ENCODE measurements around the gene NRF1.

The NRF1 gene

DNA sequence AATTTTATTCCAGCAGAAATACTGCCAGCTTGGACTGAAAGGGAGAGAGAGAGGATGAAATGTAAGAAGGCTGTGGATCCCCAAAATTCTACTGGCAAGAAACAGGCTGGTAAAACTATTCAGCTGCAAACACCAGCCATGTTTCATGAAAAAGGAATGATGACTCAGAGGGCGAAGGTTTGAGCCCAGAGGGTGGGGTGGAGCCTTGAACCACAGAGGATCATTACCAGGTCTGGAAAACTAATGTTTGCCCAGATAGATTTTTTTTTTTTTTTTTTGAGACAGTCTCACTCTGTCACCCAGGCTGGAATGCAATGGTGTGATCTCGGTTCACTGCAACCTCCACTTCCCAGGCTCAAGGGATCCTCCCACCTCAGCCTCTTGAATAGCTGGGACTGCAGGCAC lies 41.7 kb upstream of the NRF1 start:
- TF ChIP-seq POLR2AphosphoS5 (IDR thresholded peaks at IDR 0.05; ENCODE audit: low read depth, low read length) (no peak), TAF1 (IDR thresholded peaks at IDR 0.05; ENCODE audit: borderline replicate concordance, insufficient read depth, low read length) (no peak), SIN3A (IDR thresholded peaks at IDR 0.05; ENCODE audit: borderline replicate concordance, insufficient read depth, low read length) (no peak), FOXP2 (optimal IDR thresholded peaks at IDR 0.05; ENCODE audit: borderline replicate concordance, extremely low read depth, extremely low read length, insufficient read depth) (no peak)
- TF ChIP-seq, protein P1, sequence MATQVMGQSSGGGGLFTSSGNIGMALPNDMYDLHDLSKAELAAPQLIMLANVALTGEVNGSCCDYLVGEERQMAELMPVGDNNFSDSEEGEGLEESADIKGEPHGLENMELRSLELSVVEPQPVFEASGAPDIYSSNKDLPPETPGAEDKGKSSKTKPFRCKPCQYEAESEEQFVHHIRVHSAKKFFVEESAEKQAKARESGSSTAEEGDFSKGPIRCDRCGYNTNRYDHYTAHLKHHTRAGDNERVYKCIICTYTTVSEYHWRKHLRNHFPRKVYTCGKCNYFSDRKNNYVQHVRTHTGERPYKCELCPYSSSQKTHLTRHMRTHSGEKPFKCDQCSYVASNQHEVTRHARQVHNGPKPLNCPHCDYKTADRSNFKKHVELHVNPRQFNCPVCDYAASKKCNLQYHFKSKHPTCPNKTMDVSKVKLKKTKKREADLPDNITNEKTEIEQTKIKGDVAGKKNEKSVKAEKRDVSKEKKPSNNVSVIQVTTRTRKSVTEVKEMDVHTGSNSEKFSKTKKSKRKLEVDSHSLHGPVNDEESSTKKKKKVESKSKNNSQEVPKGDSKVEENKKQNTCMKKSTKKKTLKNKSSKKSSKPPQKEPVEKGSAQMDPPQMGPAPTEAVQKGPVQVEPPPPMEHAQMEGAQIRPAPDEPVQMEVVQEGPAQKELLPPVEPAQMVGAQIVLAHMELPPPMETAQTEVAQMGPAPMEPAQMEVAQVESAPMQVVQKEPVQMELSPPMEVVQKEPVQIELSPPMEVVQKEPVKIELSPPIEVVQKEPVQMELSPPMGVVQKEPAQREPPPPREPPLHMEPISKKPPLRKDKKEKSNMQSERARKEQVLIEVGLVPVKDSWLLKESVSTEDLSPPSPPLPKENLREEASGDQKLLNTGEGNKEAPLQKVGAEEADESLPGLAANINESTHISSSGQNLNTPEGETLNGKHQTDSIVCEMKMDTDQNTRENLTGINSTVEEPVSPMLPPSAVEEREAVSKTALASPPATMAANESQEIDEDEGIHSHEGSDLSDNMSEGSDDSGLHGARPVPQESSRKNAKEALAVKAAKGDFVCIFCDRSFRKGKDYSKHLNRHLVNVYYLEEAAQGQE (IDR thresholded peaks at IDR 0.05; ENCODE audit: insufficient read depth in 1 of 2, low read depth in 2 of 2, low read length in 2 of 2): no peak

GRCh38 chr7:129571201-129571600 lies 40.3 kb upstream of the NRF1 start:
- TF ChIP-seq SIN3A (IDR thresholded peaks at IDR 0.05; ENCODE audit: borderline replicate concordance, insufficient read depth, low read length) (no peak), FOXP2 (optimal IDR thresholded peaks at IDR 0.05; ENCODE audit: borderline replicate concordance, extremely low read depth, extremely low read length, insufficient read depth) (no peak), POLR2AphosphoS5 (IDR thresholded peaks at IDR 0.05; ENCODE audit: low read depth, low read length) (no peak), TAF1 (IDR thresholded peaks at IDR 0.05; ENCODE audit: borderline replicate concordance, insufficient read depth, low read length) (no peak)
- TF ChIP-seq, protein P1 (IDR thresholded peaks at IDR 0.05; ENCODE audit: insufficient read depth in 1 of 2, low read depth in 2 of 2, low read length in 2 of 2): no peak

DNA sequence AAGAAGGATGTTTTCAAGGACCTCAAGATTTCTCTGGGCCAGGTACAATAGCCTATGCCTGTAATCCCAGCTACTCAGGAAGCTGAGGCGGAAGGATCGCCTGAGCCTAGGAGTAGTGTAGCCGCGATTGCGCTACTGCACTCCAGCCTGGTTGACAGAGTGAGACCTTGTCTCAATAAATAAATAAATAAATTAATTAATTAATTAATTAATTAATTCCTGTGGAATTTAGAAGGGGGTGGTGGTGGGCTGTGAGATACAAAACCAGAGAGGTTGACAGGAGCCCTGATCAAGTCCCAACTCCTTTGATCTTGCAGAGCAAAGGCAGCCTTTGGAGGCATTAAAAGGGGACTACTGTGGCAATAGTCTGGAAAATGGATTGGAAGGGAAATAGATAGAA lies 39.3 kb upstream of the NRF1 start:
- TF ChIP-seq SIN3A (IDR thresholded peaks at IDR 0.05; ENCODE audit: borderline replicate concordance, insufficient read depth, low read length): no peak
- TF ChIP-seq TAF1 (IDR thresholded peaks at IDR 0.05; ENCODE audit: borderline replicate concordance, insufficient read depth, low read length): no peak
- TF ChIP-seq POLR2AphosphoS5 (IDR thresholded peaks at IDR 0.05; ENCODE audit: low read depth, low read length): no peak
- TF ChIP-seq FOXP2 (optimal IDR thresholded peaks at IDR 0.05; ENCODE audit: borderline replicate concordance, extremely low read depth, extremely low read length, insufficient read depth): no peak
- TF ChIP-seq, protein P1 (IDR thresholded peaks at IDR 0.05; ENCODE audit: insufficient read depth in 1 of 2, low read depth in 2 of 2, low read length in 2 of 2): no peak

GRCh38 chr7:129574487-129574886 lies 37.0 kb upstream of the NRF1 start:
- TF ChIP-seq FOXP2 (optimal IDR thresholded peaks at IDR 0.05; ENCODE audit: borderline replicate concordance, extremely low read depth, extremely low read length, insufficient read depth): no peak
- TF ChIP-seq, protein P1 (IDR thresholded peaks at IDR 0.05; ENCODE audit: insufficient read depth in 1 of 2, low read depth in 2 of 2, low read length in 2 of 2): no peak
- TF ChIP-seq TAF1 (IDR thresholded peaks at IDR 0.05; ENCODE audit: borderline replicate concordance, insufficient read depth, low read length): no peak

DNA sequence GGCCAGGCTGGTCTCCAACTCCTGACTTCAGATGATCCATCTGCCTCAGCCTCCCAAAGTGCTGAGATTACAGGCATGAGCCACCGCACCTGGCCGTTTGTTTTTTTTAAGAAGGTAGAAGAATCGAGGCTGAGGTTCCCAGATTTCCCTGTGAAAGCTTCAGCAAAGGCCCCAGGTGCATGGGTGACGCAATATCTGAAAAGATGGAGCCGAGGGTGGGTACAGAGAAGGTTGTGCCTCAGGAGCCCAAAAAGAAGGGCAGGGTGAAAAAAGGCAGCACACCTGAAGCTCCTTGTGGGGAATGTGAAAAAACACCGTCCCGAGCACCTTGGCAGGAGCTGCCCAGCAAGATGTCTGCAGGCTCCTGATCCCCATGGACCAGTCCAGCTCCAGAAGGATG lies 35.8 kb upstream of the NRF1 start:
- TF ChIP-seq FOXP2 (optimal IDR thresholded peaks at IDR 0.05; ENCODE audit: borderline replicate concordance, extremely low read depth, extremely low read length, insufficient read depth) (no peak), SIN3A (IDR thresholded peaks at IDR 0.05; ENCODE audit: borderline replicate concordance, insufficient read depth, low read length) (no peak), POLR2AphosphoS5 (IDR thresholded peaks at IDR 0.05; ENCODE audit: low read depth, low read length) (no peak)
- TF ChIP-seq, protein P1 (IDR thresholded peaks at IDR 0.05; ENCODE audit: insufficient read depth in 1 of 2, low read depth in 2 of 2, low read length in 2 of 2): no peak
